HCT116 (cell line): ENCODE results near the gene SORL1-AS1.

ENCODE experiments used
- ATAC-seq: fragments of 200-7000 bp; cut with Tn5 transposase; 2 replicates; pipeline ENCODE4 v1.9.1; 2020; ENCODE audit warnings: mild to moderate bottlenecking, moderate library complexity
- BruUV-seq: library from RNA; stranded (reverse); fragments of 400-500 nt; replicated peaks from 2 replicates; lab custom pipeline; 2021; lab: Mats Ljungman, UMichigan
- CTCF ChIA-PET: fragments of 300-600 bp; sonication (Branson Sonifier 250); formaldehyde crosslinking; loops from one replicate; lab custom pipeline; 2021; ENCODE audit warnings: antibody characterized with exemption; lab: Charles Lee
- POLR2A ChIA-PET: fragments of 300-600, 350-600 bp; sonication (Branson Sonifier 250); formaldehyde crosslinking; loops from one replicate; lab custom pipeline; 2021; ENCODE audit warnings: antibody characterized with exemption; lab: Charles Lee
- RAD21 ChIA-PET, 2 experiments: fragments of 300-600 bp; sonication (Branson Sonifier 250); formaldehyde crosslinking; loops; one replicate each; lab custom pipeline; 2023; ENCODE audit warnings: low total read pairs in 2 of 2; ENCODE audit not compliant: uncharacterized antibody in 2 of 2, unreplicated experiment in 2 of 2, low non-redundant PET in 1 of 2; lab: Charles Lee
- DNase-seq: peaks from one replicate; pipeline ENCODE4 v3.0.0-alpha.2; 2010; ENCODE audit warnings: low read depth, low spot score
- H2AFZ ChIP-seq: fragments of 200-600 bp; shearing (Covaris generic), sonication (generic); 2 replicates; pipeline ENCODE4 v1.6.1; 2017; ENCODE audit warnings: low read depth, mixed run types, mixed read lengths, antibody characterized with exemption, low read length; ENCODE audit not compliant: poor library complexity, severe bottlenecking
- H3K27ac ChIP-seq: 2 replicates; pipeline ENCODE4 v1.5.1; 2012; ENCODE audit warnings: low read depth, low read length
- H3K27me3 ChIP-seq: fragments of 200-600 bp; sonication (generic); 2 replicates; pipeline ENCODE4 v1.6.1; 2016; ENCODE audit warnings: mixed run types, low read length, mixed read lengths; ENCODE audit not compliant: insufficient read depth
- H3K36me3 ChIP-seq, 2 experiments: fragments of 200-500 bp in 1 of 2; fragments of 200-600 bp in 1 of 2; sonication (Bioruptor generic) in 1 of 2; sonication (generic) in 1 of 2; 2 replicates each; pipeline versions ENCODE4 v1.5.1 to v1.6.1; 2014 to 2016; ENCODE audit warnings: low read length in 2 of 2, inconsistent platforms in 1 of 2, mixed read lengths in 1 of 2, mixed run types in 1 of 2; ENCODE audit not compliant: insufficient read depth in 2 of 2, control insufficient read depth in 1 of 2
- H3K4me1 ChIP-seq, 2 experiments: fragments of 200-600 bp in 1 of 2; sonication (generic) in 1 of 2; 2 replicates each; pipeline versions ENCODE4 v1.5.1 to v1.6.1; 2012 to 2017; ENCODE audit warnings: low read length in 2 of 2, inconsistent platforms in 1 of 2, mild to moderate bottlenecking in 1 of 2, mixed read lengths in 1 of 2, mixed run types in 1 of 2, moderate library complexity in 1 of 2; ENCODE audit not compliant: insufficient read depth in 2 of 2, control insufficient read depth in 1 of 2
- H3K4me2 ChIP-seq: fragments of 200-600 bp; sonication (generic); 2 replicates; pipeline ENCODE4 v1.6.1; 2017; ENCODE audit warnings: mixed run types, low read length, mixed read lengths
- H3K4me3 ChIP-seq, 2 experiments: fragments of 200-600 bp in 1 of 2; sonication (generic) in 1 of 2; replicated peaks in 1 of 2; 2 replicates each; pipeline ENCODE4 v1.5.1; 2011 to 2016; ENCODE audit warnings: low read length in 2 of 2, control low read depth in 1 of 2, low read depth in 1 of 2, mild to moderate bottlenecking in 1 of 2, mixed read lengths in 1 of 2, mixed run types in 1 of 2
- H3K79me2 ChIP-seq: fragments of 200-600 bp; sonication (generic); 2 replicates; pipeline ENCODE4 v1.6.1; 2017; ENCODE audit warnings: mild to moderate bottlenecking, mixed run types, low read length, moderate library complexity, mixed read lengths; ENCODE audit not compliant: insufficient read depth
- H3K9ac ChIP-seq: fragments of 200-600 bp; sonication (generic); 2 replicates; pipeline ENCODE4 v1.6.1; 2016; ENCODE audit warnings: low read length, mixed read lengths
- H3K9me2 ChIP-seq: fragments of 200-600 bp; sonication (generic), shearing (Covaris generic); 2 replicates; pipeline ENCODE4 v1.6.1; 2017; ENCODE audit warnings: mixed run types, mild to moderate bottlenecking, moderate library complexity; ENCODE audit not compliant: insufficient read depth
- H3K9me3 ChIP-seq, 2 experiments: fragments of 200-500 bp in 1 of 2; fragments of 200-600 bp in 1 of 2; sonication (Bioruptor generic) in 1 of 2; sonication (generic) in 1 of 2; 2 replicates each; pipeline ENCODE4 v1.6.1; 2014 to 2017; ENCODE audit warnings: low read length in 2 of 2, mixed read lengths in 2 of 2, inconsistent platforms in 1 of 2, low read depth in 1 of 2, mild to moderate bottlenecking in 1 of 2, mixed run types in 1 of 2, moderate library complexity in 1 of 2; ENCODE audit not compliant: control insufficient read depth in 1 of 2, insufficient read depth in 1 of 2
- H4K20me1 ChIP-seq: fragments of 200-600 bp; sonication (generic), shearing (Covaris generic); 2 replicates; pipeline ENCODE4 v1.6.1; 2017; ENCODE audit warnings: mixed run types, mild to moderate bottlenecking, moderate library complexity; ENCODE audit not compliant: insufficient read depth
- ATF3 ChIP-seq: IDR thresholded peaks from 2 replicates; pipeline ENCODE4 v1.6.1; 2012
- CBX3 ChIP-seq: IDR thresholded peaks from 2 replicates; pipeline ENCODE4 v1.6.1; 2012; ENCODE audit warnings: low read depth
- CEBPB ChIP-seq: IDR thresholded peaks from 2 replicates; pipeline ENCODE4 v1.6.1; 2012; ENCODE audit warnings: low read depth
- EGR1 ChIP-seq: IDR thresholded peaks from 2 replicates; pipeline ENCODE4 v1.6.1; 2012; ENCODE audit warnings: low read depth
- ELF1 ChIP-seq: IDR thresholded peaks from 2 replicates; pipeline ENCODE4 v1.6.1; 2012; ENCODE audit warnings: low read depth, borderline replicate concordance
- EZH2 ChIP-seq: fragments of 200-600 bp; sonication (generic); IDR thresholded peaks from 2 replicates; pipeline ENCODE4 v1.6.1; 2017; ENCODE audit warnings: antibody characterized with exemption, mixed run types
- FOSL1 ChIP-seq: IDR thresholded peaks from 2 replicates; pipeline ENCODE4 v1.6.1; 2012; ENCODE audit warnings: low read depth
- JUND ChIP-seq: IDR thresholded peaks from 2 replicates; pipeline ENCODE4 v1.6.1; 2012
- MAX ChIP-seq: IDR thresholded peaks from 2 replicates; pipeline ENCODE4 v1.6.1; 2012
- POLR2A ChIP-seq: IDR thresholded peaks from 2 replicates; pipeline ENCODE4 v1.7.0; 2011; ENCODE audit warnings: borderline replicate concordance; ENCODE audit not compliant: insufficient read depth, insufficient read length; ENCODE audit errors: extremely low read depth
- POLR2AphosphoS5 ChIP-seq: IDR thresholded peaks from 2 replicates; pipeline ENCODE4 v1.6.1; 2011; ENCODE audit warnings: mild to moderate bottlenecking, low read depth, low read length, moderate library complexity
- RAD21 ChIP-seq: IDR thresholded peaks from 2 replicates; pipeline ENCODE4 v1.6.1; 2012; ENCODE audit warnings: low read depth, mild to moderate bottlenecking
- SP1 ChIP-seq: IDR thresholded peaks from 2 replicates; pipeline ENCODE4 v1.6.1; 2012; ENCODE audit warnings: low read depth
- TCF7L2 ChIP-seq: IDR thresholded peaks from 2 replicates; pipeline ENCODE4 v1.7.0; 2011; ENCODE audit warnings: borderline replicate concordance, inconsistent platforms; ENCODE audit not compliant: insufficient read depth, insufficient read length; ENCODE audit errors: extremely low read depth
- YY1 ChIP-seq: IDR thresholded peaks from 2 replicates; pipeline ENCODE4 v1.6.1; 2011; ENCODE audit warnings: low read length, low read depth, moderate library complexity, mild to moderate bottlenecking; ENCODE audit not compliant: insufficient replicate concordance; ENCODE audit errors: extremely low read depth
- ZFX ChIP-seq: fragments of 450-650 bp; IDR thresholded peaks from 2 replicates; pipeline ENCODE4 v1.6.1; 2017
- ZNF274 ChIP-seq: fragments of 200-500 bp; sonication (Bioruptor generic); IDR thresholded peaks from 2 replicates; pipeline ENCODE4 v1.6.1; 2014; ENCODE audit warnings: mild to moderate bottlenecking, low read depth, low read length, inconsistent platforms
- intact Hi-C: fragments of 100-400 bp; cut with micrococcal nuclease; formaldehyde crosslinking; loops from 2 replicates; pipeline ENCODE4 v1.10.0; 2022

SORL1-AS1 gene

GRCh38 chr11:121455115-121455514 lies 2.3 kb upstream of the SORL1-AS1 start:
- H3K27me3 ChIP-seq: no peaks in the 10 kb centered on the region
- CTCF ChIA-PET: no interaction called here
- POLR2A ChIA-PET: no interaction called here
- no peaks in the 10 kb centered on the region for H3K9me2 ChIP-seq
- no peak for ATAC-seq
- no peaks in the 10 kb centered on the region for H3K36me3 ChIP-seq
- DNase-seq: no peak
- no peaks in the 10 kb centered on the region for H3K79me2 ChIP-seq
- no peak for TF ChIP-seq POLR2A
- no peak for TF ChIP-seq TCF7L2
- no peak for TF ChIP-seq ELF1
- TF ChIP-seq POLR2AphosphoS5: no peak
- no peak for TF ChIP-seq ZFX
- TF ChIP-seq EGR1: no peak
- no peak for TF ChIP-seq MAX
- no peak for TF ChIP-seq JUND
- TF ChIP-seq ZNF274: no peak
- TF ChIP-seq RAD21: no peak
- TF ChIP-seq FOSL1: no peak
- no peak for TF ChIP-seq SP1
- no peak for TF ChIP-seq ATF3
- TF ChIP-seq CEBPB: no peak
- TF ChIP-seq CBX3: no peak
- TF ChIP-seq YY1: no peak
- TF ChIP-seq EZH2: no peak
- intact Hi-C loops: no loop called here
- no peak overlapping the region for H3K4me3 ChIP-seq
- RAD21 ChIA-PET: no interaction called here
- no peaks in the 10 kb centered on the region for H4K20me1 ChIP-seq
- no peak overlapping the region for H3K9ac ChIP-seq
- no peak overlapping the region for H3K27ac ChIP-seq
- H3K9me3 ChIP-seq: no peaks in the 10 kb centered on the region
- no peak overlapping the region for H3K4me2 ChIP-seq
- peaks cover 8 to 16% of the 10 kb centered on the region in 2 experiments; a peak in 3 of 4 replicates for H3K4me1 ChIP-seq
- no peak overlapping the region for H2AFZ ChIP-seq
- no TSS peak for BruUV-seq
